Cardiac muscle cell (in vitro differentiated cells and primary cell): ENCODE results near the gene STK11IP. TPM values are rescaled to one million over a fixed set of nuclear protein-coding genes. Genes with fewer than 3 reads are reported as not detected.

Source experiments
- DNase-seq, 2 donors: peaks; one replicate each; pipeline versions ENCODE4 v3.0.0 to v3.0.0-alpha.2; 2010 to 2017; ENCODE audit warnings: low read depth in 1 of 2, low spot score in 1 of 2
- H3K27ac ChIP-seq: fragments of 200-600 bp; sonication (generic); 2 replicates; pipeline ENCODE4 v1.5.1; 2016
- H3K27me3 ChIP-seq: fragments of 200-600 bp; sonication (generic); 2 replicates; pipeline ENCODE4 v1.6.0; 2016; ENCODE audit warnings: control low read depth
- H3K36me3 ChIP-seq: fragments of 200-600 bp; sonication (generic); 2 replicates; pipeline ENCODE4 v1.5.1; 2016; ENCODE audit warnings: control low read depth
- H3K4me1 ChIP-seq: fragments of 200-600 bp; sonication (generic); 2 replicates; pipeline ENCODE4 v1.8.1; 2017; ENCODE audit warnings: low read depth, mild to moderate bottlenecking, mixed run types
- H3K4me3 ChIP-seq: fragments of 200-600 bp; sonication (generic); 2 replicates; pipeline ENCODE4 v1.5.1; 2016; ENCODE audit warnings: mild to moderate bottlenecking
- H3K9me3 ChIP-seq: fragments of 200-600 bp; sonication (generic); 2 replicates; pipeline ENCODE4 v1.5.1; 2017; ENCODE audit warnings: low read depth, mild to moderate bottlenecking, control low read depth
- CTCF ChIP-seq: IDR thresholded peaks from 2 replicates; pipeline ENCODE4 v1.5.1; 2012; ENCODE audit warnings: low read depth, mild to moderate bottlenecking, low read length
- polyA plus RNA-seq: library from polyadenylated mRNA; unstranded; fragments of >200 nt; fragmentation: Nextera tagmentation; extraction: Ambion mirVana; gene quantifications from 2 replicates; pipeline ENCODE4 v1.2.1, GENCODE V29; 2016
- total RNA-seq: library from RNA; depleted of rRNA; stranded (reverse); fragments of >200 nt; gene quantifications from 2 replicates; pipeline ENCODE4 v1.2.3, GENCODE V29; 2016

Gene STK11IP
- total and polyA plus RNA-seq, 2 experiments from 2014 or later: 22.4 to 24.4 TPM

DNA sequence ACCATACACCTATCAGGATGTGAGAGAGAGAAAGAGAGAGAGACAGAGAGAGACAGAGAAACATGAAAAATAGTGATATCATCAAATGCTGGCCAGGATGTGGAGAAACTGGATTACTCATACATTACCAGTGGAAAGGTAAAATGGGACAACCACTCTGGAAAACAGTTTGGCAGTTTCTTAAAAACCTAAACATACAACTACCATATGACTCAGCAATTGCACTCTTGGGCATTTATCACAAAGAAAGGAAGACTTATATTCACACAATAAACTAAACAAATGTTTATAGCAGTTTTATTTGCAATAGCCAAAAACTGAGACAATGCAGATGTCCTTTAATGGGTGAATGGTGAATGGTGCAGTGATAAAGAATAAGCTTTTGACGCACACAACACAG, 58.9 kb downstream of the STK11IP start:
- no peak for DNase-seq
- H3K4me3 ChIP-seq: no peak overlapping the region
- peaks cover 2% of the 10 kb centered on the region for H3K4me1 ChIP-seq
- H3K36me3 ChIP-seq: no peaks in the 10 kb centered on the region
- no peaks in the 10 kb centered on the region for H3K9me3 ChIP-seq
- no peak overlapping the region for H3K27ac ChIP-seq
- no peak for TF ChIP-seq CTCF
- no peaks in the 10 kb centered on the region for H3K27me3 ChIP-seq

DNA sequence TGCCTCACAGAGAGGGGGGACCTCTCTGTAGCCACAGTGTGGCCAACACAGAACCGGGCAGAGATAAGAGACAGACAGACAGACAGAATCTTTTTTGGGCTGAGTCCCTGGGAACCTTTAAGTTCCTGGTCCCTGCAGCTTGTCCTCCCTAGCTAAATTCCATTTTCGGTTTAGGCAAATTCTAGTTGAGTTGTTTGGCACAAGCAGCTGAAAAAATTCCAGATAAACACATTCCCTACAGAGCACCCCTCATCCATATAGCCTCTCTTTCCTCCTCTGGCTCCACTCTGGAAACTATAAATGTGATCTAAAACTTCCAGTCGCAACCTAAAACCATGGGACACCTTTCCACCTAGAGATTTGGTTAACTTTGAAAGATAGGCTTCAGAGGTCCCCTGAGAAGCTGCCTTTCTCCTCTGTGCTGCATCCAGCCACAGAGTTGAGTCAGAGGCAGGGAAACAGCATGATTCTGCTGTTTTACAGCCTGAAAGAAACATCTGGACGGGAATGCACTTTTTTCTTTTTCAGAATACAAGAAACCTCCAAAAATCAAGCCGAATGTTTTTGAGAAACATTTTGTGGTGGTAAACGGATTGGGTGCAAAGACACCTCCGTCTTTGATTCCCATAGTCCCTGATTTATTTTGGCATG, 60.7 kb downstream of the STK11IP start:
- no peak for TF ChIP-seq CTCF
- Histone ChIP-seq H3K9me3 (no peaks in the 10 kb centered on the region), H3K4me3 (no peak overlapping the region), H3K27ac (no peak overlapping the region), H3K27me3 (no peaks in the 10 kb centered on the region), H3K4me1 (peaks cover 13% of the 10 kb centered on the region), H3K36me3 (no peaks in the 10 kb centered on the region)
- peak in 1 of 2 donors; percentile 59 for DNase-seq

- H3K27me3 ChIP-seq: no peaks in the 10 kb centered on the region
- no peaks in the 10 kb centered on the region for H3K9me3 ChIP-seq
- no peak for TF ChIP-seq CTCF
- no peak overlapping the region for H3K4me3 ChIP-seq
- H3K4me1 ChIP-seq: peaks cover 13% of the 10 kb centered on the region
- no peak overlapping the region for H3K27ac ChIP-seq
- no peaks in the 10 kb centered on the region for H3K36me3 ChIP-seq
- DNase-seq: no peak
These were observed 61.2 kb downstream of the STK11IP start for GRCh38 chr2:219658874-219659273.

DNA sequence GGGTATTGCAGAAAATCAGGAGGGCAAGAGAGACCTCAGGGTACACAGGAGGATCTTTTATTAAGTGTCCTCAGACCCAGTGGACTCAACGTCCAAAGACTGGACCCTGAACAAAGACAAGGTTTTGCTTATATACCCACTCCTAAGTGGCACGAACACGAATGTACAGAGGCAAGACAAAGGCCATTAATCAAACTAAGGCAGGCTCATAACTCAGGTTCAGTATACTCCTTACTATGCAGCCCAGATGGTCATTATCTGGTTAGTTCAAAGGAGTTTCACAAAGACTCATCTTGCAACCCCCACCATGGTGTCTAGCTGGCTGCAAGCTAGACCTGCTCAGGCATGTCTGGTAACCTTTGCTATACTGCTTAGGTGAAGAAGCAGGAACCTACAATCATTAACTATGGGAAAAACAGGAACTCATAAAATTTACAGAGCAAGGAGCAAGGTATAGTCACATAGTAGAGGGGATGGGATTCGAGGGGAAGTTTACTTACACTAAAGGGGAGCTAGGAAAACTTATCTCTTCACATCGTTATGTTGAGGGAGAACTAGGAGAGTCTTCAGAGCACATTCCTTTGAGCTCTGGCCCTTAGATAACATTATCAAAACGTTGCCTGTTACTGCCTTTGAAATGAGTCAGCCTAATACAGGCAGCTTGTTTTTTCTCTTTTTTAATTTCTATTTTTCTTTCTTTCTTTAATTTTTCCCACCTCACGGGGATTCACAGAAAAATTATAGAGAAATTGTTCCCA, 63.7 kb downstream of the STK11IP start:
- no peak for TF ChIP-seq CTCF
- DNase-seq: peak in 1 of 2 donors; percentile 29
- Histone ChIP-seq H3K4me1 (peaks cover 26% of the 10 kb centered on the region), H3K9me3 (no peaks in the 10 kb centered on the region), H3K4me3 (no peak overlapping the region), H3K27ac (peak overlapping the region; percentile 79), H3K36me3 (no peaks in the 10 kb centered on the region), H3K27me3 (no peaks in the 10 kb centered on the region)

GRCh38 chr2:219661955-219662395, 64.3 kb downstream of the STK11IP start:
- Histone ChIP-seq H3K4me1 (peaks cover 26% of the 10 kb centered on the region), H3K36me3 (no peaks in the 10 kb centered on the region), H3K4me3 (no peak overlapping the region), H3K27ac (peak overlapping the region; percentile 79), H3K9me3 (no peaks in the 10 kb centered on the region), H3K27me3 (no peaks in the 10 kb centered on the region)
- no peak for TF ChIP-seq CTCF
- peak in 1 of 2 donors; percentile 74 for DNase-seq
